Activated T-cell treated with anti-CD3 and anti-CD28 coated beads, Interleukin-2, amount 50 U/mL, for 24 hours (primary cell): ENCODE results near the gene RNF224.

Experiments used
- DNase-seq: peaks from one replicate; pipeline ENCODE4 v3.0.0-alpha.2; 2020
- H3K27ac Mint-ChIP-seq: 2 replicates; pipeline ENCODE4 v1.8.0; 2020; ENCODE audit warnings: mild to moderate bottlenecking, mixed read lengths
- H3K27me3 Mint-ChIP-seq: 2 replicates; pipeline ENCODE4 v1.8.0; 2020; ENCODE audit warnings: mixed read lengths
- H3K36me3 Mint-ChIP-seq: 2 replicates; pipeline ENCODE4 v1.8.0; 2020; ENCODE audit warnings: low read depth, mixed read lengths
- H3K4me1 Mint-ChIP-seq: 2 replicates; pipeline ENCODE4 v1.8.0; 2020; ENCODE audit warnings: low read depth, mixed read lengths
- H3K4me3 Mint-ChIP-seq: 2 replicates; pipeline ENCODE4 v1.8.0; 2020; ENCODE audit warnings: mild to moderate bottlenecking, moderate library complexity, mixed read lengths
- H3K9me3 Mint-ChIP-seq: 2 replicates; pipeline ENCODE4 v1.8.0; 2020; ENCODE audit warnings: mixed read lengths

Gene RNF224

GRCh38 chr9:137216188-137216965, 10.9 kb upstream of the RNF224 start:
- Mint-ChIP-seq H3K27me3 (no peaks in the 10 kb centered on the region), H3K9me3 (no peaks in the 10 kb centered on the region), H3K4me1 (no peaks in the 10 kb centered on the region), H3K36me3 (peaks cover 50% of the 10 kb centered on the region), H3K4me3 (no peak overlapping the region), H3K27ac (no peak overlapping the region)
- DNase-seq: no peak

- Mint-ChIP-seq H3K4me3 (no peak overlapping the region), H3K36me3 (peaks cover 46% of the 10 kb centered on the region), H3K4me1 (no peaks in the 10 kb centered on the region), H3K27ac (no peak overlapping the region), H3K27me3 (no peaks in the 10 kb centered on the region), H3K9me3 (no peaks in the 10 kb centered on the region)
- DNase-seq: no peak
Observed at GRCh38 chr9:137217276-137218211, 9.8 kb upstream of the RNF224 start.

- no peak for DNase-seq
- Mint-ChIP-seq H3K4me3 (no peak overlapping the region), H3K9me3 (no peaks in the 10 kb centered on the region), H3K4me1 (peaks cover 5% of the 10 kb centered on the region), H3K36me3 (peaks cover 39% of the 10 kb centered on the region), H3K27ac (no peak overlapping the region), H3K27me3 (no peaks in the 10 kb centered on the region)
Observed at GRCh38 chr9:137218212-137218753, 9.0 kb upstream of the RNF224 start.

- Mint-ChIP-seq H3K4me1 (peaks cover 5% of the 10 kb centered on the region), H3K27me3 (no peaks in the 10 kb centered on the region), H3K4me3 (no peak overlapping the region), H3K36me3 (peaks cover 39% of the 10 kb centered on the region), H3K27ac (no peak overlapping the region), H3K9me3 (no peaks in the 10 kb centered on the region)
- DNase-seq: no peak
Observed at GRCh38 chr9:137218754-137219271, 8.5 kb upstream of the RNF224 start.

- DNase-seq: no peak
- H3K4me3 Mint-ChIP-seq: no peak overlapping the region
- H3K4me1 Mint-ChIP-seq: peaks cover 9% of the 10 kb centered on the region
- no peaks in the 10 kb centered on the region for H3K9me3 Mint-ChIP-seq
- H3K27me3 Mint-ChIP-seq: no peaks in the 10 kb centered on the region
- peaks cover 31% of the 10 kb centered on the region for H3K36me3 Mint-ChIP-seq
- H3K27ac Mint-ChIP-seq: no peak overlapping the region
Observed at GRCh38 chr9:137219757-137220316, 7.5 kb upstream of the RNF224 start.

- no peak for DNase-seq
- peaks cover 26% of the 10 kb centered on the region for H3K36me3 Mint-ChIP-seq
- H3K4me3 Mint-ChIP-seq: peak overlapping the region; percentile 39
- H3K27me3 Mint-ChIP-seq: no peaks in the 10 kb centered on the region
- H3K4me1 Mint-ChIP-seq: peaks cover 11% of the 10 kb centered on the region
- H3K27ac Mint-ChIP-seq: no peak overlapping the region
- H3K9me3 Mint-ChIP-seq: no peaks in the 10 kb centered on the region
Observed at GRCh38 chr9:137220317-137221094, 6.8 kb upstream of the RNF224 start.

- Mint-ChIP-seq H3K4me3 (peak overlapping the region; percentile 39), H3K9me3 (no peaks in the 10 kb centered on the region), H3K36me3 (peaks cover 20% of the 10 kb centered on the region), H3K27ac (no peak overlapping the region), H3K4me1 (peaks cover 11% of the 10 kb centered on the region), H3K27me3 (no peaks in the 10 kb centered on the region)
- no peak for DNase-seq
Observed at GRCh38 chr9:137221095-137221505, 6.2 kb upstream of the RNF224 start.

GRCh38 chr9:137221506-137222111, 5.7 kb upstream of the RNF224 start:
- peak; percentile 47 for DNase-seq
- peak overlapping the region; percentile 45 for H3K4me3 Mint-ChIP-seq

GRCh38 chr9:137222190-137223077, 4.9 kb upstream of the RNF224 start, which contains the start of gene RNF208:
Gene RNF208, minus strand, starts transcription at chr9:137222240. Its CDS starts 1,028 bp downstream, at chr9:137221212.
- Mint-ChIP-seq H3K27ac (peak within 1 kb of the TSS; percentile 84), H3K9me3 (no peaks in the 10 kb centered on the region), H3K27me3 (peaks cover 1% of the 10 kb centered on the region), H3K4me1 (peaks cover 11% of the 10 kb centered on the region), H3K4me3 (peak within 1 kb of the TSS; percentile 81), H3K36me3 (peaks cover 8% of the 10 kb centered on the region)
- DNase-seq: peak; percentile 65

More at GRCh38 chr9:137221506-137222111, 5.7 kb upstream of the RNF224 start:
- Mint-ChIP-seq H3K36me3 (peaks cover 15% of the 10 kb centered on the region), H3K27me3 (no peaks in the 10 kb centered on the region), H3K27ac (peak overlapping the region; percentile 14), H3K4me1 (peaks cover 11% of the 10 kb centered on the region), H3K9me3 (no peaks in the 10 kb centered on the region)

- Mint-ChIP-seq H3K27me3 (peaks cover 4% of the 10 kb centered on the region), H3K36me3 (peaks cover 8% of the 10 kb centered on the region), H3K4me1 (peaks cover 13% of the 10 kb centered on the region), H3K9me3 (no peaks in the 10 kb centered on the region), H3K27ac (peak overlapping the region; percentile 84), H3K4me3 (peak overlapping the region; percentile 81)
- DNase-seq: peak; percentile 98
Observed at GRCh38 chr9:137223078-137223970, 4.0 kb upstream of the RNF224 start.

GRCh38 chr9:137224830-137225694, 2.2 kb upstream of the RNF224 start, which contains the start of gene CYSRT1:
Gene CYSRT1, plus strand, starts transcription at chr9:137225174. Its CDS starts 448 bp downstream, at chr9:137225622.
- H3K36me3 Mint-ChIP-seq: no peaks in the 10 kb centered on the region
- H3K9me3 Mint-ChIP-seq: no peaks in the 10 kb centered on the region
- H3K4me3 Mint-ChIP-seq: peak within 1 kb of the TSS; percentile 81

More at GRCh38 chr9:137224830-137225694, 2.2 kb upstream of the RNF224 start, which contains the start of gene CYSRT1:
- peaks cover 13% of the 10 kb centered on the region for H3K4me1 Mint-ChIP-seq
- peaks cover 14% of the 10 kb centered on the region for H3K27me3 Mint-ChIP-seq
- peak within 1 kb of the TSS; percentile 84 for H3K27ac Mint-ChIP-seq
- no peak for DNase-seq
